DND-41 (cell line): ENCODE results near the gene GRAMD4.
A peak's percentile ranks its signal among the peaks of the same experiment; 100 is the strongest.

Experiments used
- ATAC-seq: fragments of 200-7000 bp; cut with Tn5 transposase; 3 replicates; pipeline ENCODE4 v1.9.1; 2021; ENCODE audit warnings: low read depth; ENCODE audit not compliant: insufficient read depth
- DNase-seq: peaks from one replicate; pipeline ENCODE4 v3.0.0-alpha.2; 2020
- H2AFZ ChIP-seq: 2 replicates; pipeline ENCODE4 v1.6.0; 2012; ENCODE audit warnings: low read depth, low read length
- H3K27ac ChIP-seq: 2 replicates; pipeline ENCODE4 v1.5.1; 2012; ENCODE audit warnings: low read length, inconsistent platforms
- H3K27me3 ChIP-seq: fragments of 200-600 bp; sonication (generic); 2 replicates; pipeline ENCODE4 v1.6.0; 2012; ENCODE audit warnings: low read length, mild to moderate bottlenecking, inconsistent platforms; ENCODE audit not compliant: insufficient read depth, poor library complexity
- H3K36me3 ChIP-seq: 2 replicates; pipeline ENCODE4 v1.5.1; 2012; ENCODE audit warnings: low read length, inconsistent platforms; ENCODE audit not compliant: insufficient read depth
- H3K4me1 ChIP-seq: 2 replicates; pipeline ENCODE4 v1.5.1; 2012; ENCODE audit warnings: mild to moderate bottlenecking, low read length; ENCODE audit not compliant: insufficient read depth
- H3K4me2 ChIP-seq: 2 replicates; pipeline ENCODE4 v1.6.0; 2012; ENCODE audit warnings: mild to moderate bottlenecking, moderate library complexity, low read length, inconsistent platforms; ENCODE audit not compliant: insufficient read depth
- H3K4me3 ChIP-seq, 2 experiments: fragments of 200-600 bp in 1 of 2; shearing (Covaris generic) in 1 of 2; 2 replicates each; pipeline ENCODE4 v1.5.1; 2012 to 2016; ENCODE audit warnings: inconsistent platforms in 2 of 2, low read length in 2 of 2, mild to moderate bottlenecking in 2 of 2, low read depth in 1 of 2, moderate library complexity in 1 of 2
- H3K79me2 ChIP-seq: 2 replicates; pipeline ENCODE4 v1.6.0; 2012; ENCODE audit warnings: low read length, inconsistent platforms; ENCODE audit not compliant: insufficient read depth
- H3K9ac ChIP-seq: 2 replicates; pipeline ENCODE4 v1.6.0; 2012; ENCODE audit warnings: low read depth, mild to moderate bottlenecking, inconsistent platforms, low read length, moderate library complexity
- H3K9me3 ChIP-seq: 2 replicates; pipeline ENCODE4 v1.5.1; 2012; ENCODE audit warnings: low read length, moderate library complexity, mild to moderate bottlenecking, inconsistent platforms; ENCODE audit not compliant: insufficient read depth, severe bottlenecking
- H4K20me1 ChIP-seq: 2 replicates; pipeline ENCODE4 v1.6.0; 2012; ENCODE audit warnings: low read length; ENCODE audit not compliant: insufficient read depth
- EZH2 ChIP-seq: IDR thresholded peaks from 3 replicates; pipeline ENCODE4 v1.6.1; 2012; ENCODE audit warnings: borderline replicate concordance, low read depth, mild to moderate bottlenecking, moderate library complexity, low read length, inconsistent platforms; ENCODE audit not compliant: severe bottlenecking
- TF ChIP-seq, protein P1 (sequence below): IDR thresholded peaks from 2 replicates; pipeline ENCODE4 v1.5.1; 2012; ENCODE audit warnings: borderline replicate concordance, low read length, moderate library complexity, mild to moderate bottlenecking; ENCODE audit not compliant: poor library complexity, severe bottlenecking; ENCODE audit errors: extremely low read depth

Gene GRAMD4

DNA sequence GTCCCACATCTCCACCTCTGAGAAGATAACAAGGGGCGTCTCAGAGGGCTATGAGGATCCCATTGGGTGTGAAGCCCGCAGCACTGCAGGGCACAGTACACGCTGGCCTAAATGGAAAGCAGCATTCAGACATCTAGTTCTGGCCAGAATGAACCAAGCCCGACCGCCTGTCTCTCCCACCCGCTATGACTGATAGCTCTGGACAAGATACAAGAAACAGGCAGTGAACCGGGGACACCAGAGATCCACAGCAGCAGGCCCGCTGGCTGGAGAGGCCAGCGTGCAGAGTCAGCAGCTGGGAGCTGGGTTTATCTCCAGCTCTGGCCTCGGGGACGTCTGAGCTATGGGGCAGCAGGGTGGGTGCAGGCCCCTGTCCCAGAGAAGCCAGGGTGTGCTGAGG lies 108.3 kb downstream of the GRAMD4 start:
- H3K27me3 ChIP-seq, result no peaks in the 10 kb centered on the region
- H3K27ac ChIP-seq, result 0 out of 2 replicates have a peak overlapping the region, but pooled peaks have one; percentile 10
- TF ChIP-seq, protein P1, sequence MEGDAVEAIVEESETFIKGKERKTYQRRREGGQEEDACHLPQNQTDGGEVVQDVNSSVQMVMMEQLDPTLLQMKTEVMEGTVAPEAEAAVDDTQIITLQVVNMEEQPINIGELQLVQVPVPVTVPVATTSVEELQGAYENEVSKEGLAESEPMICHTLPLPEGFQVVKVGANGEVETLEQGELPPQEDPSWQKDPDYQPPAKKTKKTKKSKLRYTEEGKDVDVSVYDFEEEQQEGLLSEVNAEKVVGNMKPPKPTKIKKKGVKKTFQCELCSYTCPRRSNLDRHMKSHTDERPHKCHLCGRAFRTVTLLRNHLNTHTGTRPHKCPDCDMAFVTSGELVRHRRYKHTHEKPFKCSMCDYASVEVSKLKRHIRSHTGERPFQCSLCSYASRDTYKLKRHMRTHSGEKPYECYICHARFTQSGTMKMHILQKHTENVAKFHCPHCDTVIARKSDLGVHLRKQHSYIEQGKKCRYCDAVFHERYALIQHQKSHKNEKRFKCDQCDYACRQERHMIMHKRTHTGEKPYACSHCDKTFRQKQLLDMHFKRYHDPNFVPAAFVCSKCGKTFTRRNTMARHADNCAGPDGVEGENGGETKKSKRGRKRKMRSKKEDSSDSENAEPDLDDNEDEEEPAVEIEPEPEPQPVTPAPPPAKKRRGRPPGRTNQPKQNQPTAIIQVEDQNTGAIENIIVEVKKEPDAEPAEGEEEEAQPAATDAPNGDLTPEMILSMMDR, result no peak
- TF ChIP-seq EZH2, result no peak
- H3K9ac ChIP-seq, result no peak overlapping the region
- H3K4me3 ChIP-seq, result no peak overlapping the region
- peaks cover 78% of the 10 kb centered on the region for H3K36me3 ChIP-seq
- no peaks in the 10 kb centered on the region for H3K4me1 ChIP-seq
- peaks cover 76% of the 10 kb centered on the region for H4K20me1 ChIP-seq
- no peak overlapping the region for H2AFZ ChIP-seq
- DNase-seq, result no peak
- no peak overlapping the region for H3K4me2 ChIP-seq
- no peaks in the 10 kb centered on the region for H3K9me3 ChIP-seq
- H3K79me2 ChIP-seq, result peaks cover 97% of the 10 kb centered on the region
- ATAC-seq, result no peak
